NCI-H460 (cell line): Measurements from ENCODE around the gene PLCB1. TPM values are rescaled to one million over a fixed set of nuclear protein-coding genes. Genes with fewer than 3 reads are reported as not detected.

ENCODE experiments used
- small RNA-seq, 2 experiments: library from RNA; depleted of rRNA; stranded (forward); fragments of <200 nt; gene quantifications; one replicate each; pipeline ENCODE3, GENCODE V24; 2014
- total RNA-seq: library from RNA; depleted of rRNA; stranded (reverse); fragments of >200 nt; shearing (Covaris generic); gene quantifications from 2 replicates; pipeline ENCODE4 v1.2.3, GENCODE V29; 2014; rRNA removed

Gene PLCB1
- total RNA-seq, 1 experiment from 2014 or later: 74.0 TPM

Small RNA genes lying within 50 kb of the gene (small RNA-seq; reads per million reads assigned to genes)
- 0 reads per million in 2 experiments for gene AL445567.1
- 0 reads per million in 2 experiments for gene RNU105B

Other genes with a start within 250 kb of the PLCB1 start
- gene HAO1, start 191.8 kb upstream of the PLCB1 start, total RNA-seq: not detected in 2 replicates
- 55.1 and 61.4 TPM in 2 replicates for gene TMX4, start 112.5 kb upstream of the PLCB1 start, total RNA-seq